ENCODE data around the gene SDK1.

The SDK1 gene

DNA sequence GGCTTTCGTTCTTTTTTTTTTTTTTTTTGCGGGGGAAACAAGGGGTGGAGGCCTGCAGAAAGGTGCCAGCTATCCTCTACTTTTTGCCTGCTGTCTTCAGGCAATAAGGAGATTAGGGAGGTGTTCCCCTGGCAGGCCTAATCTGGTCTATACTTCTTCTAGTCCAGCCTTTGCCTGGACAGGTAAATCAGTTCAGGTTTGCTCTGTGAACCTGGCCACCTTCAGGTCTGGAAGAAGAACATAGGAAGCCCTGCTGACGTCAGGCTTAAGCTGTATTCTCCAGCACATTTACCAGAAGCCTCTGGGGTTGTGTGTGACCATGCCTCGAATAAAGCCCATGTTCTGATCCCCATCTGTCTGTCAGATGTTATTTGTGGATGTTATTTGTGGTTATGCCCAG, 115.4 kb downstream of the SDK1 start:
- no peak for DNase-seq (ENCODE audit: low read depth)

GRCh38 chr7:3425087-3425486, 124.0 kb downstream of the SDK1 start:
- no peak for DNase-seq (ENCODE audit: low read depth)

GRCh38 chr7:3426064-3426463, 125.0 kb downstream of the SDK1 start:
- no peak for DNase-seq (ENCODE audit: low read depth)

- DNase-seq (ENCODE audit: low read depth): no peak
These were observed 126.9 kb downstream of the SDK1 start for GRCh38 chr7:3427957-3428356.

GRCh38 chr7:3429981-3430380, 128.9 kb downstream of the SDK1 start:
- DNase-seq (ENCODE audit: low read depth): no peak

DNA sequence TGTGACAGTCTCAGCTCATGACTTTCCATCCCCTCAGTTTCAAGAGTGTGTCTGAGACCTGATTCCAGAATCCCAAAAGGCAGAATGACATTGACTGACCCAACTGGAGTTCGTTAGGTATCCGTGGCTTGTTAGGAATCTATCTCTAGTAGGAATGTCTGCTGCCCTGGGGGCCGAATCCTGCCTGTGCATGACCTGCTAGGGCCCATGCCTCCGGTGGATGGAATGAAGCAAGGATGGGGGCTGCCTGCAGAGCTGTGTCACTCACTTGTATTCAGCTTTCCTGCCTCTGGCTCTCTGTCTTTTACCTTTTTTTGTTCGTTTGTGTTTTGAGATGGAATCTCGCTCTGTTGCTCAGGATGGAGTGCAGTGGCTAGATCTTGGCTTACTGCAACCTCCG, 129.5 kb downstream of the SDK1 start:
- no peak for DNase-seq (ENCODE audit: low read depth)

DNA sequence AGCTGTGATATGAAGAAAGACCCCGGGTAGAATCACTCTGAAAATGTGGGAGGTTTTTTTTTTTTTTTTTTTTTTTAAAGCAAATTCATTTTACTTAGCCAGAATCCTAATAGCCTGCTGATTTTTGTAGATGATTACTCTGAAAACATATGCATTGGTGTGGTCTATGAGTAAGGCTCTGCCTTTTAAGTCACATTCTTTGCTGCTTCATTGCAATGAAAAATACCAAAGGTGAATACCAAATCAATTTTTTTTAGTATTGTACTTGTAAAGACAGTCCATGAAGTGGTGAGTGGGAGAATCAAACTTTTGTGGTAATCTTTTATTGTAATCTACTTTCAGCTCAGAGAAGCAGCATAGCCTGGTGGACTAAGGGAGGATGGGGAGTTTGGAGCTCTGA, 130.3 kb downstream of the SDK1 start:
- no peak for DNase-seq (ENCODE audit: low read depth)

GRCh38 chr7:3432911-3433310, 131.9 kb downstream of the SDK1 start:
- DNase-seq (ENCODE audit: low read depth): no peak

GRCh38 chr7:3434611-3435010, 133.6 kb downstream of the SDK1 start:
- no peak for DNase-seq (ENCODE audit: low read depth)

DNA sequence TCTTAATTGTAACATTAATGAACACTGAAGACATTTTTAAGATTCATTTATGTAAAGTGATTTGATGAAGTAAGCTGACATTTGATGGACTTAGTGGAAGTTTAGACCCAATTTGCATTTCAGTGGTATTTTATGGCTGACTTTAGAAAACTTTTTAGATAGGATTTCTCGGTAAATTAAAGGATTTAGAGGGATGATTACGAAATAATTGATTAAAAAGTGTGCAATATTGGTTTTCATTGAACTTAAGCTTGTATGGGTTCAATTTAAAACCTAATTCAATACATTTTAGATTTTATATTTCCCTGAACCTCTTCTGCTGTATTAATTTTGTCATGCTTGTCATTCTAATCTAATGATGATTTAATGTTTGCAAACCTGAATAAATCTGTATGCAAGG, 135.1 kb downstream of the SDK1 start:
- DNase-seq (ENCODE audit: low read depth): no peak

GRCh38 chr7:3436746-3437145, 135.7 kb downstream of the SDK1 start:
- no peak for DNase-seq (ENCODE audit: low read depth)

DNA sequence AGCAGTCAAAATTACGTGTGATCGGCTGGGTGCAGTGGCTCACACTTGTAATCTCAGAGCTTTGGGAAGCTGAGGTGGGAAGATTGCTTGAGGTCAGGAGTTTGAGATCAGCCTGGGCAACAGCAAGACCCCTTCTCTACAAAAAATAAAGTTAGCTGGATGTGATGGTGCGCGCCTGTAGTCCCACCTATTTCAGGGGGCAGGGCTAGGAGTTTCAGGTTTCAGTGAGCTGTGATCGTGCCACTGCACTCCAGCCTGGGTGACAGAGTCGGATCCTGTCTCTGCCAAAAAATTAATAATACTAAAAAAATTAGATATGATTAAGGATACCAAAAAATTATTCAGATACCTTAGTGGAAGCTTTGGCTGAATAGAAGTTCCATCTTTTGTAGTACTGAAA, 136.4 kb downstream of the SDK1 start:
- no peak for DNase-seq (ENCODE audit: low read depth)

- DNase-seq (ENCODE audit: low read depth): no peak
These were observed 137.3 kb downstream of the SDK1 start for GRCh38 chr7:3438352-3438751.

- no peak for DNase-seq (ENCODE audit: low read depth)
These were observed 138.4 kb downstream of the SDK1 start for GRCh38 chr7:3439333-3440030.

- DNase-seq (ENCODE audit: low read depth): no peak
These were observed 139.5 kb downstream of the SDK1 start for GRCh38 chr7:3440509-3440908.

- DNase-seq (ENCODE audit: low read depth): no peak
These were observed 142.7 kb downstream of the SDK1 start for GRCh38 chr7:3443716-3444115.

- DNase-seq (ENCODE audit: low read depth): no peak
These were observed 145.7 kb downstream of the SDK1 start for GRCh38 chr7:3446786-3447185.

GRCh38 chr7:3451701-3452100, 150.6 kb downstream of the SDK1 start:
- no peak for DNase-seq (ENCODE audit: low read depth)

GRCh38 chr7:3453398-3453797, 152.3 kb downstream of the SDK1 start:
- DNase-seq (ENCODE audit: low read depth): no peak

GRCh38 chr7:3455806-3456595, 154.9 kb downstream of the SDK1 start:
- DNase-seq (ENCODE audit: low read depth): no peak

GRCh38 chr7:3459111-3459510, 158.1 kb downstream of the SDK1 start:
- no peak for DNase-seq (ENCODE audit: low read depth)

- DNase-seq (ENCODE audit: low read depth): peak; percentile 23
These were observed 160.9 kb downstream of the SDK1 start for GRCh38 chr7:3461923-3462322.

- DNase-seq (ENCODE audit: low read depth): no peak
These were observed 162.6 kb downstream of the SDK1 start for GRCh38 chr7:3463696-3464095.

Measured in stimulated activated CD8-positive, alpha-beta memory T cell treated with anti-CD3 and anti-CD28 coated beads, Interleukin-12 subunit alpha, Interleukin-12 subunit beta, amount 100 ng/mL, for 4 hours (primary cell).